H1 (cell line): ENCODE results near the gene ASCC1. TPM values are rescaled to one million over a fixed set of nuclear protein-coding genes. Genes with fewer than 3 reads are reported as not detected.

Source experiments
- ASH2L ChIP-seq: fragments of 200-600, 300-600 bp; sonication (generic); IDR thresholded peaks from one replicate; pipeline ENCODE4 v1.7.1; 2017; ENCODE audit warnings: low read length
- EP300 ChIP-seq, 2 experiments: IDR thresholded peaks; 1 replicate in 1 of 2; 2 replicates in 1 of 2; pipeline ENCODE4 v1.6.1; 2011 to 2012; ENCODE audit warnings: low read depth in 2 of 2, low read length in 2 of 2, mild to moderate bottlenecking in 2 of 2, borderline replicate concordance in 1 of 2, inconsistent platforms in 1 of 2, moderate library complexity in 1 of 2
- polyA plus RNA-seq, 7 experiments: library from polyadenylated mRNA; depleted of rRNA in 3 of 7; stranded (reverse) in 5 of 7; unstranded in 2 of 7; fragments of >200 nt in 5 of 7; fragments of 200-250 nt in 2 of 7; gene quantifications; 1 replicate in 5 of 7; 2 replicates in 1 of 7; 4 replicates in 1 of 7; pipeline versions ENCODE4 v1.2.1 to v1.2.3, GENCODE V29; 2011 to 2013; ENCODE audit warnings: missing spikeins in 2 of 7, mixed read lengths in 2 of 7
- total RNA-seq: library from RNA; stranded (reverse); fragmentation: NEBNext Ultra II Directional; extraction: Animal tissue kit (Norgen Biotek cat#: 25700); gene quantifications from 2 replicates; pipeline ENCODE4 v1.2.1, GENCODE V29; 2021

Gene ASCC1
- total and polyA plus RNA-seq, 2 of the 8 experiments (the other 6 are each of a cell fraction or from before 2014, with no cell fraction given) = 25.6 to 35.8 TPM

GRCh38 chr10:72241691-72242252, 25.7 kb upstream of the ASCC1 start (continued):
- no peak for TF ChIP-seq ASH2L
- no peak for TF ChIP-seq EP300 (IDR thresholded peaks at IDR 0.05; ENCODE audit: borderline replicate concordance in 1 of 2, low read depth in 2 of 2, low read length in 2 of 2)
